CD4-positive, alpha-beta T cell treated with Interleukin-12 subunit alpha and Interleukin-12 subunit beta, for 1 hour (primary cell): ENCODE measurements around the gene MKX.

Source experiments
- DNase-seq: peaks from one replicate; pipeline ENCODE4 v3.0.0-alpha.2; 2020

MKX gene, protein sequence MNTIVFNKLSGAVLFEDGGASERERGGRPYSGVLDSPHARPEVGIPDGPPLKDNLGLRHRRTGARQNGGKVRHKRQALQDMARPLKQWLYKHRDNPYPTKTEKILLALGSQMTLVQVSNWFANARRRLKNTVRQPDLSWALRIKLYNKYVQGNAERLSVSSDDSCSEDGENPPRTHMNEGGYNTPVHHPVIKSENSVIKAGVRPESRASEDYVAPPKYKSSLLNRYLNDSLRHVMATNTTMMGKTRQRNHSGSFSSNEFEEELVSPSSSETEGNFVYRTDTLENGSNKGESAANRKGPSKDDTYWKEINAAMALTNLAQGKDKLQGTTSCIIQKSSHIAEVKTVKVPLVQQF

DNA sequence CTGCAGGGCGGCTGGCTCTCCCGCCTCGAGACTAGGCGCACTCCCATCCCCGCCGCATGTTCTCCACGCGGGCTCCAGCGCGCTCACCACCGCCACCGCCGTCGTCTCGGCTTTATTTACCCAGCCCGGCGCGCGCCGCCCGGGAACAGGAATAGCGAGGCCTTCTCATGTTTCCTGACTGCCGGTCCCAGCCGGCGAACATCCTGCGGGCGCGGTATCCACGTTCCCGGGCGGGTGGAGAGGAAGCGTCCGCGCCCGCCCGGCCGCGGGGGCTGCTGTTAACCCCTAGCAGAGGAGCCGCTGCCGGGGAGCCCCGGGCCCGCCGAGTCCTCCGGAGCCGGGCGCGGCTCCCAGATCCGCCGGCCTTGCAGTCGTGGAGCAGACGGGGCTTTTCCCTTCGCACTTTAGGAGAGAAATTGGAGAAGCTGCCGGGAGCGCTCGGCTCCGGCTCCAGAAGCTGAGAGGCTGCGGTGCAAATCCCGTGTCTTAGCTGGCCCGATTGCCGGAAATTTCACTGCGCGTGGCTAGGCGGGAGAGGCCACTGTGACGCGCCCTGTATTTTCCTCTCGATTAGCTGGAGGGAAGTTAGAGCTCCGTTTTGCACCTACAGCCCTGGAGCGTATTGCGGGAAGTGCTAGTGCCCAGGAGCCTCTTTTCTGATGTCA lies at the start of gene MKX:
TSS of gene MKX (minus strand) at position 88 of the 665 bp plus-strand sequence. CDS start 2,404 bp downstream, outside the sequence.
- peak; percentile 31 for DNase-seq

DNA sequence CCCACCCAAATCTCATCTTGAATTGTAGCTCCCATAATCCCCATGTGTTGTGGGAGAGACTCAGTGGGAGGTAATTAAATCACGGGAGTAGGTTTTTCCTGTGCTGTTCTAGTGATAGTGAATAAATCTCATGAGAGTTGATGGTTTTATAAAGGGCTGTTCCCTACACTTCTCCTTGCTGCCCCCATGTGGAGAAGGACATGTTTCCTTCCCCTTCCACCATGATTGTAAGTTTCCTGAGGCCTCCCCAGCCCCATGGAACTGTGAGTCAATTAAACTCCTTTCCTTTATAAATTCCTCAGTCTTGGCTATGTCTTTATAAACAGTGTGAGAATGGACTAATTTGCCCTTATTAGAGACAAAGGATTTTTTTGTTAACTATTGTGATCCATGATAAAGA lies 48.5 kb upstream of the MKX start:
- no peak for DNase-seq

DNA sequence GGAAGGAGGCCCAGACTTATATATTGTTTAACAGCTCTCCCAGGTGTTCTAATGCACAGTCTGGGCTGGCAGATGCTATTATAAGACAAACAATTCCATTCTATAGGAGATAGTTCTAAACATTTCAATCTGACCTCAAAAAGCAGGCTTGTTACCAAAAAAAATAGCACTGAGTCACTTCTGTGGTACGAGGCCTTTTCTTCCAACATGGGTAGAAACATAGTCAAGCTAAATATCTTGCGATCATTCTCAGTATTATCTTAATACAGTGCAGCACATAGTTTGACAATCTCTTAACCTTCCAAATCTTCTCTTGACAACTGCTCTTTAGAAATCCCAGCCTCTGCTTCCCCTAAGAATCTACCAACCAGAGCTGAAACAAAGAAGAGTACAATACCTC lies 46.6 kb upstream of the MKX start:
- DNase-seq: no peak

DNA sequence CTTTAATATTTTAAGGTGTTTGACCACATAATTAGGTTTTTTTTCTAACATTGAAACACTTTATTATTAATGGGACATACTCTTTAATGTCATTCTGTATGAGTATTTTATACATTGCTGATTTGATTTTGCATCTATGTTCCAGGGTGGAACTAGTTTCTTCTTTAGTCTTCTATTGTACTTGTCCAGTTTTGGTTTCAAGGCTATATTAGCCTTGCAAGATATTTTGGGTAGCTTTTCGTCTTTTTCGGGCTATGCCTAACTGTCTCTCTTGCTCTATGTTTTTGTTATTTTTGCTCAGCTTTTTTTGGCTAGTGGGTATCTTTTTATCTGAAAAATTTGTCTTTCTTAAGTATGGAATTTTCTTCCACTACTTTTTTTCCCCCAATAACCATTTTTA lies 38.7 kb upstream of the MKX start:
- DNase-seq: no peak

DNA sequence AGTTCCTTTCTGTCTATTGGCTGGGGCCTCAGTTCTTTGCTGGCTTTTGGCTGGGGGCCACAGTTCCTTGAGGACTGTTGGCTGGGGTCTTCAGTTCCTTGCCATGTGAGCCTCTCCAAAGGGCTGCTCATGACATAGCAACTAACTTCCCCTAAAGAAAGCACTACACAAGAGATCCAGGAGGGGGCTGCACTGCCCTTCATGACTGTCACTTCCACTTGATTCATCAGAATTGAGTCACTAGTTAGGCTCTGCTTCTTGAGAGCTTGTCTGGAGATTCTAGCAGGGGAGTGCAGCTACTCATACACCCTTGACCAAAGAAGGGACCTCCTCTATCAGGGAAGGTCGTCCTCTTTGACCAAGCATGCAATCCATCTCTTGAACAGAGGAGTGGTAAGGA lies 38.0 kb upstream of the MKX start:
- peak; percentile 21 for DNase-seq

DNA sequence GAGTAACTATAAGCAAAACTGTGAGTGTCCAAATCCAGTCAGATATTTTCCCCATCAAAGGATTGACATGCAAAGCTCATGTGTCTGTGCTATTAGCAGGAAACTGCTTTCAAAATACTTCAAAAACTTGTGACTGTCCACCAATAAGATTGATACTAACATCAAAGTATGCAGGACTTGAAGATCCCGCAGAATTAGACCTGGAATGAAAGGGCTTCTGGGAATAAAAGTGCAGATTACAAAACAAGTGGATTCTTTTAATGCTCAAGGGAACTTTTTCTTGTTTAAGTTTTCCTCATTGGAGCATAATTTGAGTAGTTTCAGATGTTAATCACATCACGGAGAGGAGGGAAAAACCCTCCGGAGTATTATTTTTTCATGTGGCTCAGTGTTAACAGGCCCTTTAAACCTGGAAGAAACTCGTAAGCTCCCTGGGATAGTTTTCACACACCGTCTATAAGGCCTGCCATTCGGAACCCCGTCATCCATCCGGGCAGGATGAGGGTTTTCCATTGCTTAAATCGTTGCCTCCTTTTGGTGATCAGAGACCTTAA lies 33.9 kb upstream of the MKX start:
- DNase-seq: no peak

DNA sequence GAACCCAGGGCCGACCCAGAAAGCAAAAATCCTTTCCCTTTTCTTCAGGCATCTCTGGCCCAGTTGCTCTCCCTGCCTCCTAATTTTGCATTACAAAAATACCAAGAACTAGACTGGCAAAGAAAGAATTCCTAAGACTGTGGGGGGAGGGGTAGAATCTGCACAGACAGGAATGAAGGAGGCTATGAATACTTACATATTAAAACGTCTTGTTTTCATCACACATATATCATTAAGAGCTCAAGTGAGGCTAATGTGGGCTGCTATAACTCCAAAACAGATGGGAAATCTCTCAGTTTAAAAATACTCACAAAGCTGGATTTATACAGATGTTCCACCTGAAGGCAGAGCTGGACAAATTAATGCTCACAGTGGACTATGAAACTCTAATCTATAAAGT lies 29.2 kb upstream of the MKX start:
- no peak for DNase-seq

DNA sequence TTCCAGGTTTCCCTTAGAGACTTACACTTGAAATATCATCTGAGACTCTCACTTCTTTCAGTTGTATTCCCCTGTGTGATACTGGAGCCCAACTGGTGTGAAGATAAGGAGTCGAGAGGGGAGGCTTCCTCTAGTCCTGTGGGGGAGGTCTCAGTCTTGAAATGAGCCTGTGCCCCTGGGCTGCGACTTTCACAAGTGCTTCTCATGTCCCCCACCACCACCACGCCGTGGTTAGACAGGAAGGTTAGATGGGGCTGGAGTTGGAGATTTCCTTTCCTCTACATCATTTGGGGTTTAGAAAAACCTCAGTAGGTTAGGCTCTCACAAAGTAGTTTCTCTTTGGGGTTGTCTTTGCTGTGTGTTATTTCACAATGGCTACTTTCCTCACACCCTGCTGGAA lies 25.6 kb upstream of the MKX start:
- no peak for DNase-seq

DNA sequence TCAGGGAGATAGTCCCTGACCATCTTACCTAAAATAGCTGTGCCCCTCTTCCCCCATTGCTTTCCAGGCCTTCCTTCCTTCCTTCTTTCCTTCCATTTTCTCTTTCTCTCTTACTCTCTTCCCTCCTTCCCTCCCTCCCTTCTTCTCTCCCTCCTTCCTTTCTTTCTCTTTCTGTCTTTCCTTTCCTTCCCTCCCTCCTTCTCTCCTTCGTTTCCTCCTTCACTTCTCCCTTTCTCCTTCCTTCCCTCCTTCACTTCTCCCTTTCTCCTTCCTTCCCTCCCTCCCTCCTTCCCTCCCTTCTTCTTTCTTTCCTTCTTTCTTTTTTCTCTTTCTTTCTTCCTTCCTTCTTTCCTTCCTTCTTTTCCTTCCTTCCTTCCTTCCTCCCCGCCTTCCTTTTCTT lies 24.6 kb upstream of the MKX start:
- no peak for DNase-seq

DNA sequence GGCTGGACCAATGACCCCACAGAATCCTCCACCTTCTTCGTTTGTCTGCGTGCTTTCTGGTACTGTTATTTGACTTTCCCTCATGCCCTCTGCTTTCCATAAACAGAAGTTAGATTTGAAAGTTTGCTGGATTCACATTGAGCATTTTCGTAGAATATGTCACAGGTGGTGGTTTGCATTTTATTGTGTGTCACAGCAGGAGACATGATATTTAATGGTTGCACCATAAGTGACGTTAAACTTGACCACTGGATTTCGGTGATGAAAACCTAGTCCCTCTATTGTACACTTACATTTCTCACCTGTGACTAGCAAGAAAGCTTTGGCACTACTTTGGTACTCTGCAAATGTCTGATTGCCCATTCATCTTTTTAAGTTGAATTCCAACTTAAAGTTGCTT lies 15.2 kb upstream of the MKX start:
- no peak for DNase-seq

DNA sequence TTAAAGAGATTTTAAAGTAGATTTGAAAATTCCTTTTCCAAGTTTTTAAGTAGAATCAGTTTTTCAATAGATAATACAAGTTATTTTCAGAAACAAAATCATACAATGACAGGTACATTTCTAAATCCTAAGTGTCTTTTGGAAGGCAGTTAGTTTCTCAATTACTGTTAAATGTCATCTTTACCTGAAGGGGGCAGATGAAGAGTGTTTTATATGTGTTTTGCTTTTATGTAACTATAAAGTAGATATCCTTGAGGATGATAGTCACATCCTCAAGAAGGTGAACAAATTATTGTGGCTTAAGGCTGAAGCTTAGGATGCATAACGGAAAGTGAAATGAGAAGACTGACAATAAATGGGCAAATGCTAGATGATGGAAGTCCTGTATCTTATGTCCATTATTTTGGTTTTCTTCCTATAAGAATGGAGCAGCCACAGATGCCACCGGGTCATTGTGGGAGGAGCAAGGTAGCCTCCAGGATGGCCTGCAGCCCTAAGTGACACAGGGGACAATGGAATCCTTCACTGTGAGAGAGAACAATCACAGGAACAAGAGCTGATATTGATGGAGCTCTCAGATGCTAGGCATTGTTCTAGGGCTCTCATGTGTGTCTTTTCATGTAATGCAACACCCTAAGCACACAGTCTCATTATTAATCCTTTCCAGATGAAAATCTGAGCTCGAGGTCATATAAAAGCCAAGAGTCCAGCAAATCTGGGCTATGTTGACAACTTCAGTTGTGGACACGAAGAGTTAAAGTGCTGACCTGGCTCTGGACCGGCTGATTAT lies 14.1 kb upstream of the MKX start:
- DNase-seq: no peak

DNA sequence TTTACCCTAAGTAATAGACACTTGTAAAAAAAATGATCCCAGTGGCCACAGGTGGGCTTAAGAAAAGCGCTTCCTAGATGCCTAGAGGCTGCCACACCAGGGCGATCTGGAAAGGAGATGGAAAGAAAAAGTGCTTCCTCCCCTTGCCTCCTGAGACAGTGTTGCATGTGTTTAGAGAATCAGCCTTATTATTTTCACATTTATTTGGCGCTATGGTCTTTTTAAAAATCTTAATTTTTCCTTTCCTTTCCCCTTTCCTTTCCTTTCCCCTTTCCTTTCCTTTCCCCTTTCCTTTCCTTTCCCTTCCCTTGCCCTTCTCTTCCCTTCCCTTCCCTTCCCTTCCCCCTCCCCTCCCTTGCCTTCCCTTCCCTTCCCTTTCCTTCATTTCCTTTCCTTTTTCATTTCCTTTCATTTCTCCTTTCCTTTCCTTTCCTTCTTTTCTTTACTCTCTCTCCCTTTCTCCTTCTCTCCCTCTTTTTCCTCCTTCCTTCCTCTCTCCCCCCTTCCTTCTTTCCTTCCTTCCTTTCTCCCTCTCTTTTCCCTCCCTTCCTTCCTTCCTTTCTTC lies 7.1 kb upstream of the MKX start:
- no peak for DNase-seq

DNA sequence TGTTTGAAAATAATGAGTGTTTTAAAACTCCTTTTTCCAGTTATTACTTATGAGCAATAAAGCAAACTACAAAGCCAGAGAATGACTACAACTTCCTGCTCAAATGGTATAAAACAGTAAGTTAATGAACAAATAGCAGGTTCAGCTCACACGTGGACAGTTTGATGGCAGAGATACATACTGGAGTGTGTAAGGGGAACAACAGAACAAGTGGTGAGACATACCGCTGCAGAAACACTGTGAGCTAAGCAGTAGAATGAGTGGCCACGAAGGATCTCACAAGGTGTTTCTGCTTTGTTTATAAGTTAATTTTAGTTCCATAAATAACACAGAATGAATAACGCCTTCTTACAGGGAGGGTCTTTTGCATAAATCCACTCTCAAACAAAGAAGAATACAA lies 3.0 kb upstream of the MKX start:
- DNase-seq: no peak

DNA sequence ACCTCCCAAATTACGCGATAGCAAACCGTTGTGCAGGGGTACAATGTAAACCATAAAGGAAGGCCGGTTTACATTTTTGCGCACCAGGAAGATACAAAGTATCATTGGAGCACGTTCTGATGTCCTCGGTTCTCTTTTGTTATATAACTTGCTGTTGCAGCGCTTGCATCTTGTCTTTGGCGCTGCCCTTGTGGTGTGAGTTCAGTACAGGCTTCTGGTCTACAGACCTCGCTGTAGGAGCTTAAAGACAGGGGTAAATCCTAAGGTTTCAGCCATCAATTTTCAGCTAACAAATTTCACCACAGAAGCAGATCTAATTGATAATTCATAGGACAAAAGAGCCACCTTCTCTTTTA lies 1.5 kb upstream of the MKX start:
- DNase-seq: no peak

DNA sequence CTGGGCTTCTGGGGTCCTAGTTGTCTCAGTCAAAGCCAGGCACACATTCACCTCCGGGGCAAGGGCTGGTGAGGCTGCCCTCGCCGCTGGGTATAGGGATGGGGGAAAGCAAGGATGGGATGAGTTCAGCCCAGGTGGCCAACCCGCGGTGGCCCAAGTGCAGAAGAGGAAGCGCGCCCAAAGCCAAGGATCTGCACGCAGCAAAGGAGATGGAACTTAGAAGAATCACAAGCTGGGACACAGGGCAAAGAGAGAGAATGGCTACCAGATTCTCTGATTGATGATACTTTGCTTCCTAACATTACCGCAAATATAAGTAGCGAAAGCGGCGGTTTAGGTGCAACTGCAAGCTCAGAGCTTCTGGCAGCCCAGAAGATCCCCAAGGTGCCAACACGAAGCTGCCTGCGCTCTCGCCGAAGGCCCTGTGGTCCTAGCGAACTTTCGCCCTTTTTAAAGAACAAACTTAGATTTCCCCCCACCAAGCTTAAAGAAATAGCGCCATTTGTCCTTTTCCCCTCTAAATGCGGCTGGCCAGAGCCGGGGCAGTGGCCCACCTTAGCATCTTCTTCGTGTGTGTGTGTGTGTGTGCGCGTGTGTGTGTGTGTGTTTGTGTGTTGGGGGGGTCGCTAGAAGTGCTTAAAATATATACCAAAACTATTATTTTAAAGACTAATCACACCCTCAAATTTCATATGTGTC lies 927 bp upstream of the MKX start:
- DNase-seq: no peak

DNA sequence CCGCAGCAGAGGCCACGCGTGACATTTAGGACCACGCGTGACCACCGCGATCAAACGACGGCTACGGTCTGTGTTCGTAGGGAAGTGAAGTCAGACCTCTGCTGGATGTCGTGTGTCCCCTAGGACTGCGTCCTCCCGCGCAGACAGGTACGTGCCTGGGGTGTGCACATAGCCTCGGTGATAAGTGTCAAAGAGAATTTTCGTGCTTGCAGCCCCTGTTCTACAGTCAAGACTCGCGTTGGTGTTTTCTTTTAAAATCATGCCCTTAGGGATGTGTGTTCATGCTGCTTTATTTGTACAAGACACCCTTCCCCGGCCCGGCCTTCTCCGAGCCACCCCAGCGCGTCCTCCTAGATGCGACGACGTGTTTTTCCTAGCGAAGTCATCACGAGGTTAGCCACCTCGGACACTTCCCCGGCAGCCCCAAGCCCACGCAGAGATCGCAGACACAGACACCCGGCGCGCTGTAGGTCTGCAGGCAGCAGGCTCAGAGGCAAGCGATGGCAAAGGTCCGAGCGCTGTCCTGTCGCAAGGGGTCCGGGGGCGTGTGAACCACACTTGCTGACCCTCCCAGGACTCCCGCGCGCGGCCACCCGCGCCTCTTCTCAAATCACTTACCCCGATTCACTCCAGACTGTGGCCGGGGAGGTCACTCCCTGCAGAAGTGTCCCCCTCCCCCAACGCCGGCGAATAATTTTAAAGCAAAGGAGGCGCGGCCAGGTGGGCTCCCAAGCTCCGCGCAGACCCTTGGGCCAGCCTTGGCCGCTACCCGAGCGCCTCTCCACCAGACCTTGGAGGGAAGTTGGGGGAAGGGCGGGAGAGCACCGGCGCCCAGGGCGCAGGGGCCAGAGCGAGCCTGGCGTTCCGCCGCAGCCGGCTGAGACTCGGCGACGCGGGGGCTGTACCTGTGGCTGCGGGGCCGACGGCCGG lies 552 bp downstream of the MKX start:
- peak; percentile 10 for DNase-seq

DNA sequence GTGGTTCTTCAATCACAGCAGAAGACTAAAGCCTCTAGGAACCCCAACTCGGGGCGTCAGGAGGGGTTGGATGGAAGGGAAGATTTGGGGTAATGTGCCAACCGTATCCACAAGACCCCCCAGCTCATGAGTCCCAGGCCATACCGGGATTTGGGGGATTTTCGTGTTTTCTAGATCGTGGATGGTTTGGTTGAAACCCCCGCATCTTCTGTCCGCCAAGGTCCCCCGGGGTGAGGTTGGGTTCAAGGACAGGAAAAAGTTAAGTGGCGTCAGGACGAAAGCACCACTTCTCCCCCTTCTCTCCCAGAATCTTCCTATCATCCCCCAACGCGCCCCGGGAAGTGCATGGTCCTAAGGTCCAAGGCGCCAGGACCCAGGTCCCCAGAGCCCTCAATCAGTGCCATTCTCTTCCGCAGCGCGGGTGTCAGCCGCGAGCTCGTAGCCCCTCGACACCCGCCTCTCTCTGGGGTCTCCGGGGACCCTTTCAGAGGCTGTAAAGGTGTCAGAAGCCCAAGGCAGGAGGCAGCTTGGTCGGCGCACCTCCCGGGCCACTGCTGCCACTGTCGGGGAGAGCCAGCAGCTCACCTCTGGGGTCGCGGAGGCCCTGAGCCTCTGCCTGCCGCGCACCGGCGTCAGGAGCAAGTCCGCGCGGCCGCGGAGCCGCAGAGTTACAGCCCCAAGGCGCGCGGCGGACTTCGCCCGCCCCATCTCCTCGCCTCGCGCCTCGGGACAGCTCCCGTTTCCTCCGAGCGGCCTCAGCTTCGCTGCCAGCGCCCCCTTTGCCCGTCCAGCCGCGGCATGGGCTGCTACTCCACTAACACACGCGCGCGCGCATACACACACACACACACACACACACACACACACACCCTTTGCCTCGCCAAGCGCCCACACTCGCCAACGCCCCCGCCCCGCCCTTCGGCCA lies 1.5 kb downstream of the MKX start:
- DNase-seq: peak; percentile 15

DNA sequence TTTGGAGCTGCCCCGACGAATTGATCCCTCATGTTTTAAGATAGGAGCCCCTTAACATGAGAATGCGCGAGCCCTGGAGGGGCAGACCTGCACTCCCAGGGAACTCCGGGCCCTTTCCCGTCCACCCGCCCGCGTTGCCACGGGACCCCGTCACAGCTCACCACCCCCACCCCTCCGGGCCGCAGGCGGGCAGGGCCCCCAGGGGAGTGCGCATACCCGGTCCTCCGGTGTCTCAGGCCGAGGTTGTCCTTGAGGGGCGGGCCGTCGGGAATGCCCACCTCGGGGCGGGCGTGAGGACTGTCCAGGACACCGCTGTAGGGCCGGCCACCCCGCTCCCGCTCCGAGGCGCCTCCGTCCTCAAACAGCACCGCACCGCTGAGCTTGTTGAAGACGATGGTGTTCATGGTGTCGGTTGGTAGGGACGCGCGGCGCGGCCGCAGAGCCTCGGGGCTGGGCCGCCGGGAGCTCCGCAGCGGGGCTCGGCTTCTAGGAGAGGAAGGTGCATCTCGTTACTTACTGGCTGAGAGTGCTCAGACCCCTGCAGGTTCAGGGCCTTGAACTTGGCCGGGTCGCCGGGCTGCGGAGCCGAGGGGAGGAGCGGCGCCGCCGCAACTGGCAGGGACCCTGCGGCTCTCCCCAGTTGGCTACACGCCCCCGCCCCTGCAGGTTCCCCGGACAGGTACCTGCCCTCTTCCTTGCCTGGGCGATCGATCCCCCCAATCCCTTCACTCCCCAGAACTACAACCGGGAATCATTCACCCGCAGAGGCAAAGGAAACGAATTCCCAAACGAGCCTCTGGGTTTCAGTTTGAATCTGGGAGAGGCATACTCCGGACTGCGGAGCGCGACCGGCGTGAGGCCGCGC lies 2.4 kb downstream of the MKX start:
- peak; percentile 13 for DNase-seq
